ENCODE measurements around the gene CERK.
"Not testable (repeated sequence)": the region's sequence is repeated elsewhere in the genome, so short reads cannot be mapped to it uniquely, and the experiment has no call there.

CERK gene

DNA sequence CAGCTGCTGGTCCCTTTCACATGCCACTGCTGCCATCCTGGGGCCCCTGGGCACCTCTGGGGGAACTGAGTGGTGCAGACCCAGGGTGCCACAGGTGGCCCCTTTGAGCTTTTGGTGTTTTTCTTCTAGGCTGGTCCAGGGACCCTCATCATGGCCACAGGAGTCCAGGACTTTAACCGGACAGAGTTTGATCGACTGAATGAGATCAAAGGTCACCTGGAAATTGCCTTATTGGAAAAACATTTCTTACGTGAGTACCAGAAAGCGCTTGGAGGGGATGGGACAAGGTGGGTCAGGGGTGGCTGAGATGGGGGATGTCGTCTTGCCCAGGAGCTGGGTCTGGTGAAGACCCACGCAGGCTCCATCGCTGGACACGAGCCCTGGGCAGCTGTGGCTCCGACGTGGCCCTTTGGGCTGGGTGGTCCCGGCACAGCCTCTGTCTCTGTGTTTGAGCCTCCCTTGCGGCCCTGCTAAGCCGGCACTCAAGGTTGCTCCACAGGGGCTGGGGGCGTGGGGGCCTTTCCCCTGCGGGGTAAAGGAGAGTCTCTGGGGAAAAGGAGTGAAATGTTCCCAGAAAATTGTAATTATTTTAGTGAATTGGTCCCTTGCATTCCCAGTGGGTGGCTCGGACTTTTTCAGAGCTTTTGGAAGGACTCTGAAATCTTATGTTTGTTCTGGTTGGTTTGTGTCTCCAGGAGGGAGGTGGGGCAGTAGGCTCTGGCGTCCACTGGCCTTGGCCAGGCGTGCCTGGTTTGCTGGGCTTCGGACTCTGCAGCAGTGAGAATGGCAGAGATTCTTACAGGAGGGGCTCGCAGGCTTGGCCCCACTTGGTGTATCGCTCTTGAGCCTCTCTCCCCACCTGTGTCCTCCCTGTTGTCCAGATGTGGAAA is 100.1 kb downstream of the CERK start:
- DNase-seq (ENCODE audit: extremely low spot score, insufficient read length, low read depth) (no peak), FAIRE-seq (no peak)

DNA sequence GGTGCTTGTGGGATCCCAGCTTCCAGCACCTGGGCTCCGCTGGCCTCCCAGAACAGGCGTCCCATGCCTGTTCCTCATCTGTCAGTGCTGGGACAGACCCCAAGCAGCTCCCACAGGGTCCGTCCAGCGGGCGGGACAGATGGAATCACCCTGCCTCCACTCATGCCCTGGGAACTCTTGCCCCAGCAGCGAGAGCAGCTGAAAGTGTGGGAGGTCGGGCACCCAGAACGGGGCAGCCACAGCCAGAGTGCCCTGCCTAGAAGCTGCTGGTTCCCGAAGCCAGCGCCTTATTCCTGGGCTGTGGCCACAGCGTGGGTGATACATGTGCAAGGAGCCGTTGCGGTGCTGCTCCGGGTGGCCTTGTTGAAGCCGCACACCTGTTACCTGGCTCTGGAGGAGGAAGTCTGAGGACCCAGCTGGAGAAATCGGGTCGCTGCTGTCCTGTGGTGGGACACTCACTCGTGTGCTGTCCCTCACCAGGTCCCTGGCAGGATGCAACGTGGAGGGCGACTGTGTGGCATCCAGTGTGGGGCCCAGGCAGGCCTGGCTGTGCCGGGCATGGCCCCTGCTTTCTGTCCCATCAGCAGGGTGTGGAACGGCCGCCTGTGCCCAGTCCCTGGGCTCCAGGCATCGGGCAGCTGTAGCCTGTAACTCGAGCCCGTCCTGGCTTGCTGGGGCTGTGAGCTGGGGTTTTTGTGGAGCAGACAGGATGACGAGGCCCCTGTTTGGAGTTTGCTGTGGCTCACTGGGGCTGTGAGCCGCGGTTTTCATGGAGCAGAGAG is 101.6 kb downstream of the CERK start:
- FAIRE-seq (no peak), DNase-seq (ENCODE audit: extremely low spot score, insufficient read length, low read depth) (no peak)

DNA sequence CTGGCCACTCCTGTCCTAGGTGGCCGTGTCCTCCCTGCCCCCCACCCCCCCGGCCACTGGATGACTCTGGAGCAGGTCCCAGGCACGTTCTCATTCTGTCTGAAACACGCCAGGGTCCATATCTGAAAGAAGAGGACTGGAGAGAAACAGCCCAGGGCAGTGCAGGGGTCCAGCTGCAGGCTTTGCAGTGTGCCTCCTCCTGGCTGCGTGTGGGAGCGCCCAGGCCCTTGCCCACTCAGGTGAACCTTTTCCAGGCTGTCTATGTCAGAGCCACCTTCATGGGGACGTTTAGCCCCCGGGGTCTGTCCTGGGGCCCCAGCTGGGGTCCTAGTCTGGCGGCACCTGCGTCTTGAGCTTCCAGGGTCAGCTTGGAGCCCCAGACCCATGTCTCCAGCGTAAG is 102.3 kb downstream of the CERK start:
- no peak for DNase-seq (ENCODE audit: extremely low spot score, insufficient read length, low read depth)
- FAIRE-seq: no peak

DNA sequence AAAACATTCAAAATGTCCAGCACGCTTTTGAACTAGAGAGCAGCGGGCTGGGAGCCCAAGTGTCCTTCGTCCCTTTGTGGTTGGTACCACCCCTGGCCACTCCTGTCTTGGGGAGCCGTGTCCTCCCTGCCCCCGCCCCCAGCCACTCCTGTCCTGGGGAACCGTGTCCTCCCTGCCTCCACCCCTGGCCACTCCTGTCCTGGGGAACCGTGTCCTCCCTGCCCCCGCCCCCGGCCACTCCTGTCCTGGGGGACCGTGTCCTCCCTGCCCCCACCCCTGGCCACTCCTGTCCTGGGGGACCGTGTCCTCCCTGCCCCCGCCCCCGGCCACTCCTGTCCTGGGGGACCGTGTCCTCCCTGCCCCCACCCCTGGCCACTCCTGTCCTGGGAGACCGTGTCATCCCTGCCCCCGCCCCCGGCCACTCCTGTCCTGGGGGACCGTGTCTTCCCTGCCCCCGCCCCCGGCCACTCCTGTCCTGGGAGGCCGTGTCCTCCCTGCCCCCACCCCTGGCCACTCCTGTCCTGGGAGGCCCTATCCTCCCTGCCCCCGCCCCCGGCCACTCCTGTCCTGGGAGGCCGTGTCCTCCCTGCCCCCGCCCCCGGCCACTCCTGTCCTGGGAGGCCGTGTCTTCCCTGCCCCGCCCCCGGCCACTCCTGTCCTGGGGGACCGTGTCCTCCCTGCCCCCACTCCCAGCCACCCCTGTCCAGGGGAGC is 102.9 kb downstream of the CERK start:
- DNase-seq (ENCODE audit: extremely low spot score, insufficient read length, low read depth); FAIRE-seq: not testable (repeated sequence)
